GM21381 (cell line): ENCODE data around the gene ZNF44.
A peak's percentile ranks its signal among the peaks of the same experiment; 100 is the strongest.
"Not testable (repeated sequence)": the region's sequence is repeated elsewhere in the genome, so short reads cannot be mapped to it uniquely, and the experiment has no call there.

ENCODE experiments used
- ATAC-seq: cut with Tn5 transposase; IDR thresholded peaks from one replicate; pipeline ENCODE4 v1.9.1; 2021; ENCODE audit warnings: mild to moderate bottlenecking, moderate library complexity; ENCODE audit not compliant: unreplicated experiment

ZNF44 gene

DNA sequence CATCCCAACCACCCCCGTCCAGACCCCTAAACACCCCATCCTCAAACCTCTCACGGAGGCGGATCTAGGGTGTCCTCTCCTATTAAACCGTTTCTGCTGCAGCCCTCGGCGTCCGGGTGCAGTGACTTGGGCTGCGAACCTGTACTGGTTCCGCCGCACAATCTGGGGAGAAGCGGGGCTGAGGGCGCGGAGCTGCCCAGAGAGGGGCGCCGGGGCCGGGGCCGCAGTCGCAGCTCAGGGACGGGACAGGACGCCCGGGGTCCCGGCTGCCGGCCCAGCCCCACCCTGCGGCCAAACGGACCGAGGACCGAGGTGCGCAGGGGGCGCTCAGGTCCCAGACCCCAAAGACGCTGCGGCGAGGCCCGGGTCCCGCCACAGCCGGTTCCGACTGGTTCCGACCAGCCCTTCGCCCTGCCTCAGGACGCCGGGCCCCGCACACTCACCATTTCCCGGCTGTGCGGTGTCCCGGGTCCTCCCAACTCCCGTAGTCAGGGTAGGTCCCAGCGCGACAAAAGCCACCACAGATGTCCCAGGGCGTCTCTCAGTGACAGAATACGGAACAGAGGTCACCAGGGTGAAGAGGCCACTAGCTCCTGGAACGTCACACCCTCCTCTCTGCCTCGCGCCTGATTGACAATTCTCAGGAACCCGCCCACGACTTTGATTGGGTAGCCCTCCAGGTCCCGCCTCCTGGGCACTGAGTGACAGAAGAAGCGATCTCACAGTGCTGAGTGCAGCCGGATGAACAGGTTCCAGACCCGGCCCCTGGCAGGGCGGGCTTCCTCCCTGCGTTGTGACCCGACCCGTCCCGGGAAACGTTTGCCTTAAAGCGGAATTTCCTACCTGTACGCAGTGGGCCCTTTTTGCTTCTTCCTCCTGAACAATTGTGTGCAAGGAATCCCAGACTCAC lies at the start of gene ZNF44:
Gene ZNF44 (minus strand): TSS at position 635 of the 910 bp plus-strand sequence. CDS start 189 bp downstream, at position 446.
- peak; percentile 88 for ATAC-seq

DNA sequence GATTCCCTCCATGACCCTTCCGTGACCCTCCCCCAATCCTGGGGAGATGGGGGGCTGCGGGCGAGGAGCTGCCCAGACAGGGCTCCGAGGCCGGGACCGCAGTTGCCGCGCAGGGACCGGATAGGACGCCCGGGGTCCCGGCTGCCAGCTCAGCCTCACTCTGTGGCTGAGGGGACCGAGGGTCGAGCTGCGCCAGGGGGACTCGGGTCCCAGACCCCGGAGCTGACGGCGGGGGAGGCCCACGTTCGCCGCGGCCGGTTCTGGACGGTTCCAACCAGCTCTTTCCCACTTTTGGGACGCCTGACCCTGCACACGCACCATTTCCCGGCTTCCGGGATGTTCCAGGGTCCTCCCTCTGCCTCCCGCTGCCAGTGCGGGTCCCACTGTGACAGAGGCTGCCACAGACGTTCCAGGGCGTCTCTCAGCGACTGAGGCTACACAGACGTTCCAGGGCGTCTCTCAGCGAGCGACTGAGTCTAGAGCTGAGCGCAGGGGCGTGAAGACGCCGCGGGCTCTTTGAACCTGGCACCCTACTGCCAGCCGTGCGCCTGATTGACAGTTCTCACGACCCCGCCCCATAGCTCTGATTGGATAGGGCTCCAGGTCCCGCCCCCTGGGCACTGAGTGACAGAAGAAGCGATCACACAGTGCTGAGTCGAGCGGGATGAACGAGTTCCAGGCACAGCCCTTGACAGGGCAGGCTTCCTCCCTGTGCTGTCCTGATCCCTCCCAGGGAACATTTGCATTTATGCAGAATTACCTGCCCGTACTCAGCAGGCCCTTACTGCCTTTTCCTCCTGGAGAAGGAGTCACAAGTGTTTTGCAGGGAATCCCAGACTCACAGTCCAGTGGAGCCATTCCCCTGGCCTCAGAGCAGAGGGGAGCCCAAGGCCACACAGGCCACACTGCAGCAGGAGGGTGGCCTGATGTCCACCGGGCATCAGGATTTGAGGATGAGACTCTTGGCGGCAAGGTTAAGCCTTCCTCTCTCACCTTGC lies 38.8 kb upstream of the ZNF44 start, which contains the start of gene ZNF563:
Gene ZNF563 (minus strand): TSS at position 472 of the 998 bp plus-strand sequence. CDS start 151 bp downstream, at position 321.
- peak; percentile 90 for ATAC-seq

DNA sequence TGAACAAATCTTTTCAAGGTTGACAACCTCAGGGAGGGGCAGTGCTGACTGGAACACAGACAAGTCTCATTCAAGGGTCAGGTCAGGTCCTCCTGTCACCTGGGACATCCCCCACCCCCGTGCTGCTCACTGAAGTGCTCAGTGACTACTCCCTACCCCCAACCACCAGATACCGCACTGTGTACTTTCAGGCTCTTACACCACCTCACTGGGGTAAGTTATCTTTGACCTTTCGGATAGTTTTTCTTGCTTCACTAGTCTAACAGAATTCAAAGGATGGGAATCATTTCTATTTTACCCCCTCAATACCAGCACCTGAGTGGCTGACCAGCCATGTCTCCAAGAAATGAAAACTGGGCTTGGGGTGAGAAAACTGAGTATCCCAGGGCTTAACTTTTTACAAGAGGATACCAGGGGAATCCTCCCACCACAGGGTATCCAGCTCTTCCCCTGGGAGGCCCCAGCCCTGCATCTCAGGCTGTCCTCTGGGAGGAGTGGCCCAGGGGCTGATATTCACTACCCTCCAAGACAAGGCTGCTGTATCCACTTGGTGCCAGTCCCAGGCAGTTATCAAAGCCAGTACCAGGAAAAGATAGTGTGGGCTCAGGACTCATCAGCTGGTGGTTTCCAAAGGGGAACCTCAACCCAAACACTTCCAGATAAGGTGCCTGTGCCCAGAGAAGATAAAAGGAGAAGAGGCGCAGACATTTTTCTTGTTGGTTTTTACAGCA lies 36.7 kb upstream of the ZNF44 start:
- ATAC-seq: no peak

DNA sequence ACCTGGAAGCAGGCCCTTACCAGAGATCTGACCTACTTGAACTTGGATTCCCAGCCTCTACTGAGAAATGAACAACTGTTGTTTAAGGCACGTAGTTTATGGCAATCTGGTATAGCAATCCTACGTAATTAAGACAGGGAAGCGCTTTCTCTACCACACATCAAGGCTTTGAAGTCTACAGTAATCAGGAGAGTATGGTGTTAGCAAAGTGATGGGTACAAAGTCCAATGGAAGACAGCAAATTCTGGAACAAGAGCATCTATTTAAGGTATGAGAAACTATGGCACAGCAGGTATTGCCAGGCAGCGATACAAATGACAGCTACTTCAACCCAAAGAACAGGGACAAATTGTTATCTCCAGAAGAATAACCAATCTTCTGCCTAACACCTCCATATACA lies 35.7 kb upstream of the ZNF44 start:
- ATAC-seq: no peak

DNA sequence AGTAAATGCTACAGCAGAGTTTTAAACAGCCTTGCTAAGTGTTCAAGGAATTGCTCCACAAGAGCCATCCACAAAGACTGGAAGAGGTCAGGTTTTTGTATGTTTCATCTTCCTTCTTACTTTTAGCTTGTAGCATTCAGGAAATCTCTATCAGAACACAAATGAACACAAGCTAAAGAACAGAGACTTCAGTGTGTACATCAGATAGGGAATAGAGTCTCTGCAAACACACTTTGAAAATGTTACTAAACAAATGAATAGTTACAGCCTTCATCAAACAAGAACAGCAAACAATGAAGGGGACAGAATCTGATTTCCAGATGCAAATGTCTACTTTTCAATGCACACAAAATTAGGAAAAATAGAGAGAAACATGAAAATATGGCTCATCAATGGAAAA lies 31.0 kb upstream of the ZNF44 start:
- no peak for ATAC-seq

DNA sequence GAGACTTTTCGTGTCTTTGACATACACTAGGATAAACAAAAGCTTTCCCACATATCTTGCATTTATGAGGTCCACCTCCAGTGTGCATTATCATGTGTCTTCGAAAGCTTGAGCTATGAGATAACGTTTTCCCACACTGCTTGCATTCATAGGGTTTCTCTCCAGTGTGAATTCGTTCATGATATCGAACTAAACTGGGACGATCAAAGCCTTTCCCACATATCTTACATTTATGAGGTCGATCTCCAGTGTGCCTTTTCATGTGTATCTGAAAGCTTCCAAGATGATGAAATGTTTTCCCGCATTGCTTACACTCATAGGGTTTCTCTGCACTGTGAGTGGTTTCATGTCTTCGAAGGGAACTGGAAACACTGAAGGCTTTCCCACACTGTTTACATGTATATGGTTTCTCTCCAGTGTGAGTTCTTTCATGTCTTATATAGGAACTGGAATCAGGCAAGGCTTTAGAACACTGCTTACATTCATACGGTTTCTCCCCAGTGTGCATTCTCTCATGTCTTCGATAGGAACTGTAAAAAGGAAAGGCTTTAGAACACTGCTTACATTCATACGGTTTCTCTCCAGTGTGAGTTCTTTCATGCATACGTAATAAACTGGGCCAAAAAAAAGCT lies 24.2 kb upstream of the ZNF44 start:
- no peak for ATAC-seq

DNA sequence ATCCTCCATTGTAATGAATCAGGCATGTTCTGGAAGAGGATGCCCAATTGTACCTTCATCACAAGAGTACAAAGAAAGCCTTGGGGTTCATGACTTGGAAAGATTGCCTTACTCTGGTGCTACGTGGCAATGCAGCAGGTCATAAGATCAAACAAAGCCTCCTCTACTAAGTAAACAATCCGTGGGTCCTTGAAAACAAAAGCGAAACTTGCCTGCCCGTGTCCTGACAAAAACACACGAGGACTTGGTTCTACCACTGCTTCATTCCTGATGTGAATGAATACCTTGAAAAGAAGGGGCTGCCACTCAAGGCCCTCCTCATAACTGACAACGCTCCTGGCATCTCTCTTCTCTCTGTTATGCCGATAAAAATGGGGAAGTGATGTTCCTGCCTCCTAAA lies 19.9 kb upstream of the ZNF44 start:
- no peak for ATAC-seq

DNA sequence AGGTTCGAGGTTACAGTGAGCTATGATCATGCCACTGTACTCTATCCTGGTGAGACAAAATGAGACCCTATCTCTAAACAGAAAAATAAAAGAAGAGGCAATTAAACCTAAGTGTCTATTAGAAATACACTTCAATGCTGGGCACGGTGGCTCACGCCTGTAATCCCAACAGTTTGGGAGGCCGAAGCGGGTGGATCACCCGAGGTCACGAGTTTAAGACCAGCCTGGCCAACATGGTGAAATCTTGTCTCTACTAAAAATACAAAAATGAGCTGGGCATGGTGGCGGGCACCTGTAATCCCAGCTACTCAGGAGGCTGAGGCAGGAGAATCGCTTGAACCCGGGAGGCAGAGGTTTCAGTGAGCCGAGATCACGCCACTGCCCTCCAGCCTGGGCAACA lies 14.2 kb upstream of the ZNF44 start:
- ATAC-seq: not testable (repeated sequence)

DNA sequence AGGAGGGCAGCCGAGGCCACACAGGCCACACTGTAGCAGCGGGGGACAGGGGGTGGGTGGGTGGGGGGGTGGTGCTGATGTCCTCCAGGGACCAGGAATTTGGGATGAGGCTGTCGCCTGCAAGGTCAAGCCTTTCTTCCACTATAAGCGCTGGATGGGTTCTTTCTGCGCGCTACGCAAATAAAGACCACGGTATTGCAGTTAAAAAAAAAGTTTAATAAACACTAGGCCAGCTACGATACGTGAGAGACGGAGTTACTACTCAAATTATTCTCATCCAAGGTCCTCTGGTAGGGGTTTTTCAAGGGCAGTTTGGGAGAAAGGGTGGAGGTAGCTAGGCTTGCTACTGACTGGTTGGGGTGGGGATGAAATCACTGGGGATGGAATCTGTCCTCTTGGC lies 508 bp upstream of the ZNF44 start:
- no peak for ATAC-seq

DNA sequence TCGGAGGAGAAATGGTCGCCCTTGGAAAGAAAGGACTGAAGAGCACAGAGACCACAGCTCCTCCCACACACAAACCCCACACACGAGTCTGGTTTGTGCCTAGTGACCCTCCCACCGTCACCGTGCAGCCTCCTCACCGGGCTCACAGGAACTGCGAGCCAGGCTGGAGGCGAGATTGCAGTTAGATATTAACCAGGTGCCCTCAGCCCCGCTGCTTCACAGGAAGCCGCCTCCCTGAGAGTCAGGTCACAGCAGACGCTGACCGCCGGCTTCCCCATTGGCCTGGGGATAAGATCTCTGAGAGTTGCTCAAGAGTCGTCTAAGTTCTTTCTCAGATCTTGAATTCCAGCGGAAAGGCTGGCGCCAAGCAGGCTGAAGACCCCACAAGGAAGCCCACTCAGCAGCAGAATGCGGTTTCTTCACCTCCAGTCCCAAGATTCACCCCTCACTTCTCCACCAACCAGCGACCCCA lies 870 bp downstream of the ZNF44 start:
- peak; percentile 56 for ATAC-seq

DNA sequence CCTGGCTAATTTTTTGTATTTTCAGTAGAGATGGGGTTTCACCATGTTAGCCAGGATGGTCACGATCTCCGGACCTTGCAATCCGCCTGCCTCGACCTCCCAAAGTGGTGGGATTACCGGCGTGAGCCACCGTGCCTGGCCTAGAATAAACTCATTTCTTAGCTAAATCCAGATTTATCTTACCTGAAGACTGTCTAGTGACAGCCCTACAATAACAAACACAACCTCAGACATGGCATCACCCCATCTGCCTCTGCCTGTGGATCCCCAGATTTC lies 5.0 kb downstream of the ZNF44 start:
- ATAC-seq: no peak

DNA sequence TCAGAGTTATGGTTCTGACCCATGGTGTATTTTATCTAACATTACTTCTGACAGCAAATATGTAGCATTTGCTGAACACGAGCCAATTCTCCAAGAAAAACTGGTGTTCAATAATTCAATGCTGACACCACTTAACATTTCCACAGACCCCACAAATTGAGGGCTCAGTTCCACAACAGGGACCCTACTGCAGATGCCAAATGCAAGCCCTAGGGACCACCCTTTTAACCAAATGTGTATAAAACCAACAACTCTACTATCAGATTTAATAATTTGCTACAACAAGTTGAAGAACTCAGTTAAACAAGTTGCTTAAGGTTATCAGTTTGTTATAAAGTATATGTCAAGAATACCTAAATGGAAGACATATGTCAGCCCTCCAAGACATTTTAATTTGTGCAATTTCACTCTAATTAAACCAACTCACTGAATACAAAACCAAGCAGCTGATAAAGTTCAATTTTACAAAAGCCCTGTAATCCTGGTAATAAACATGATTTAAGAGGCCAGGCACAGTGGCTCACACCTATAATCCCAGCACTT lies 6.7 kb downstream of the ZNF44 start:
- no peak for ATAC-seq

DNA sequence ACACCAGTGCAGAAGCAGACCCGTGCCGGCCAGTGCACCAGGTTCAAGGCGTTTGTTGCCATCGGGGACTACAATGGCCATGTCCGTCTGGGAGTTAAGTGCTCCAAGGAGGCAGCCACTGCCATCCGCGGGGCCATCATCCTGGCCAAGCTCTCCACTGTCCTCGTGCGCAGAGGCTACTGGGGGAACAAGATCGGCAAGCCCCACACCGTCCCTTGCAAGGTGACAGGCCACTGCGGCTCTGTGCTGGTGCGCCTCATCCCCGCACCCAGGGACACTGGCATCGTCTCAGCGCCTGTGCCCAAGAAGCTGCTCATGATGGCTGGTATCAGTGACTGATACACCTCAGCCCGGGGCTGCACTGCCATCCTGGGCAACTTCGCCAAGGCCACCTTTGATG lies 10.1 kb downstream of the ZNF44 start:
- ATAC-seq: no peak

DNA sequence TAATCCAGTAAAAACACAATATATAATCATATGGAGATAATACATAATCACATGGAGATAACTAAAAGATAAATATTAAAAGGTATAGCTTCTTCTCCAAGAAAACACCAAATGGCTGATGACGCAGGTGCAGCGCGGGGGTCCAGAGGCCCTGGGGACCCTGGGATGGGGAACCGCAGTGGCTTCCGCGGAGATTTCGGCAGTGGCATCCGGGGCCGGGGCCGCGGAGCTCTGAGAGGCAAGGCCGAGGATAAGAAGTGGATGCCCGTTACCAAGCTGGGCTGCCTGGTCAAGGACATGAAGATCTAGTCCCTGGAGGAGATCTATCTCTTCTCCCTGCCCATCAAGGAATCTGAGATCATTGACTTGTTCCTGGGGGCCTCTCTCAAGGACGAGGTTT lies 10.5 kb downstream of the ZNF44 start:
- no peak for ATAC-seq

DNA sequence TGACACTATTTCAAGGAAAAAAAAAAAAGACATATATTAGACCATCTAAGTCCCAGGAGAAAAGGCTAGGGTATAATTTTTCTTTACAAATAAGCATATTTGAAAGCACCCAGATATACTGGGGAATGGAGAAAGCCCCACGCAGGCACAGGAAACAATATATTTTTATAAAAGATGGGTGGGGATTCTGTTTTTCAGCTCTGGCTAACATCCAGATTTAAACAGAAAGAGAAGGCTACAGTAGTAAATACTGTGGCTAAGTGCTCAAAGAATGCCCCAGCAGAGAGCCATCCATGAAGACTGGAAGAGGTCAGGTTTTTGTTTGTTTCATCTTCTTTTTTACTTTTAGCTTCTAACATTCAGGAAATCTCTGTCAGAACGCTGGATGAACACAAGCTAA lies 16.0 kb downstream of the ZNF44 start:
- ATAC-seq: no peak

DNA sequence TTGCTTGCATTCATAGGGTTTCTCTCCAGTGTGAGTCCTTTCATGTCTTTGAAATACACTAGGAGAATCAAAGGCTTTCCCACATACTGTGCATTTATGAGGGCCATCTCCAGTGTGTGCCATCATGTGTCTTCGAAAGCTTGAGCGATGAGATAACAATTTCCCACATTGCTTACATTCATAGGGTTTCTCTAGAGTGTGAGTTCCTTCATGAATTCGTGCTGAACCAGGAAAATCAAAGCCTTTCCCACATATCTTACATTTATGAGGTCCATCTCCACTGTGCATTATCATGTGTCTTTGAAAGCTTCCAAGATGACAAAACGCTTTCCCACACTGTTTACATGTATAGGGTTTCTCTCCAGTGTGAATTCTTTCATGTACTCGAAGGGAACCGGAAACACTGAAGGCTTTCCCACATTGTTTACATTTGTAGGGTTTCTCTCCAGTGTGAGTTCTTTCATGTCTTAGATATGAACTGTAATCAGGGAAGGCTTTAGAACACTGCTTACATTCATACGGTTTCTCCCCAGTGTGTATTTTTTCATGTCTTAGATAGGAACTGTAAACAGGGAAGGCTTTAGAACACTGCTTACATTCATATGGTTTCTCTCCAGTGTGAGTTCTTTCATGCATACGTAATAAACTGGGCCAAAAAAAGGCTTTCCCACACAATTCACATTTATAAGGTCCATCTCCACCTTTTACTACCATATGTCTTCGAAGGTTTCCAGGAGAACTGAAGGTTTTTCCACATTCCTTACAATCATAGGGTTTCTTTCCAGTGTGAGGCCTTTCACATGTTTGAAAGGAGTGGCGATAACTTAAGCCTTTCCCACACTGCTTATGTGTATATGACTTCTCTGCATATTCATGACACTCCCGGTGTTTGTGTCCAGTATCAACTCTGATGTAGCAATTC lies 21.4 kb downstream of the ZNF44 start:
- no peak for ATAC-seq

DNA sequence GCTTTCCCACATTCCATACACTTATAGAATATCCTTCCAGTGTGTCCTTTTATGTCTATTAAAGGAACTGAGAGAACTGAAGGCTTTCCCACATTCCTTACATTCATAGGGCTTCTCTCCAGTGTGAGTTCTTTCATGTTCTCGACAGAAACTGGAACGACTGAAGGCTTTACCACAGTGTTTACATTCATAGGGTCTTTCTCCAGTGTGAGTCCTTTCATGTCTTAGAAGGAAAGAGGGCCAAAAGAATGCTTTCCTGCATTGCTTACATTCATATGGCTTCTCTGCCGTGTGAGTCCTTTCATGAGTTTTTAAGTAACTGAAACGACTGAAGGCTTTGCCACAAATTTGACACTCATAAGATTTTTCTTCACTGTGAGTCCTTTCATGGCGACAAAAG lies 22.3 kb downstream of the ZNF44 start:
- ATAC-seq: no peak

DNA sequence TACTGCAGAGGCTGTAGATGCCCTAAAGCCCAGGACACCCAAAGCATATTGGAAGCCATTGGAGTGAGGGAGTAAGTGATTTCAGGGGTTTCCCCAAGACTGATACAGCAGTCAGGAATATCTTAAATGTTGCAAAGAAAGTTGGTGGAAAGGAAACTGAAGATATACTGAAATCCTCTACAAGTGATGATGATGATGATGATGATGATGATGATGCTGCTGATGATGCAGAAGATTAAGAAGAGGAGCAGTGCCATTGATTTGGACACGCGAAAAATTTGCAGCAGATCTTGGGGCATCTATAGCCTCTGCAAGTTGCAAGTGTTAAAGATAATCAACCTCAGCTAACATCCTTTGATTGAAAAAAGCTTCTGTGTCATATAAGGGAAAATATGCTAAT lies 23.8 kb downstream of the ZNF44 start:
- no peak for ATAC-seq
